ENCODE results near the gene ALCAM.

The ALCAM gene

DNA sequence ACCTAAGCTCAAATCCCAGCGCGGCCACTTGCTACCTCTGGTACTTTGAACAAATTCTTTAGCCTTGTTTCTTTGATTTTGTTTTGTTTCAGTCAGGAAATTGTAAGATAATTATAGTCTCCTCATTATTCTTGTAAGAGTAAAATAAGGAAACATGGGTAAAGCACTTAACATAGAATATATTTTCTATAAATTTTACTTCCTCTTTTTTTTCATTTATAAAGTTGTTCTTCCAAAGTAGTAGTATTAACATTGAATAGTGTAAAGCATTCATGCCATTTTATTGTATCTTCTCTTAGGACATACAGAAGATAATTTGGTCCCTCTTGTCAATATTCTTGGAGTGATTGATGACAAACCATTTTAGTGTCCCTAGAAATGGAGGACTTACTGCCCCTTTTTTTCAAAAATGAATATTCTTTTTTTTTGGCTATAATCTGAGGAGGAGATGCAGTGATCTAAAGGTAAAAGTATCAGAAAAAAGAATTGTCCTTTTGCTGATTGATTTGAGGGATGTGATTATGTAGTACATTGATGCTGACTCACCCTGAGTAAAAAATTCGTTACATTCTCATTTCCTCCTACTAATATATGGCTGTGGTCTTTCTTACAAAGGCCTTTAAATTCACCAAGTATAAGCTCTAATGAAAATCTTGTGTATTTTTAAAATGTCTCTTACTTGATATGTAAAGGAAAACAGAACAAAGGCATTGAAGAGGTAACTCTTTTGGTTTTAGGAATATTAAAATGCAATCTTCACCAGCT lies 51.0 kb downstream of the ALCAM start:
- H3K36me3 ChIP-seq (ENCODE audit: insufficient read depth, low read length): peaks cover 4% of the 10 kb centered on the region; the same call in 1 of the 2 replicates
- no peak overlapping the region for H3K9ac ChIP-seq (ENCODE audit: insufficient read length)
- TF ChIP-seq FOXP2 (optimal IDR thresholded peaks at IDR 0.05; ENCODE audit: control extremely low read depth, extremely low read length, insufficient read depth) (no peak), POLR2AphosphoS5 (IDR thresholded peaks at IDR 0.05; ENCODE audit: borderline replicate concordance, low read depth, low read length) (no peak), EZH2 (IDR thresholded peaks at IDR 0.05) (no peak)
- no peak for DNase-seq (ENCODE audit: low read depth, low spot score)
- H3K27ac ChIP-seq: no peak overlapping the region
- H3K4me3 ChIP-seq: no peak overlapping the region
- no peaks in the 10 kb centered on the region for H3K9me3 ChIP-seq (ENCODE audit: low read depth, low read length)

DNA sequence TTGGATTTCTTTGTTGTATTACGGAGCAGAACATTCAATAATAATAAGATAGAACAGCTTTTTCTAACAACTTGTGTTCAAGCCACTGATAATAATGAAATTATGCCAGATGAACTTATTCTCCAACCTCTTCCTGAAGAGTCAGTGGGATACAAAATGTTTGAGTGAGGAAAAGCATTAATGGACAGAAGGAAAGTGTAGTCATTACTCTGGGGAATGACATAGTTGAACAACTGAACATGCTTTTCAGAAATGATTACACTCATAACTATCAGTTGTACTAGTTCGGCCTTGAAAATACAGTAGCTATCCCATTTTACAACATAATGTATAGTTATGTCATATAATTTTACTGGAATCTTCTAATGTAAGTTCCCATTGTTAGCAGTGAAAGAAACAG lies 55.9 kb downstream of the ALCAM start:
- Histone ChIP-seq H3K4me3 (no peak overlapping the region), H3K27ac (peak overlapping the region; percentile 62), H3K9me3 (ENCODE audit: low read depth, low read length) (no peaks in the 10 kb centered on the region), H3K9ac (ENCODE audit: insufficient read length) (no peak overlapping the region), H3K36me3 (ENCODE audit: insufficient read depth, low read length) (peaks cover 3% of the 10 kb centered on the region; the same call in 1 of the 2 replicates)
- DNase-seq (ENCODE audit: low read depth, low spot score): no peak
- no peak for TF ChIP-seq EZH2 (IDR thresholded peaks at IDR 0.05)
- no peak for TF ChIP-seq POLR2AphosphoS5 (IDR thresholded peaks at IDR 0.05; ENCODE audit: borderline replicate concordance, low read depth, low read length)
- TF ChIP-seq FOXP2 (optimal IDR thresholded peaks at IDR 0.05; ENCODE audit: control extremely low read depth, extremely low read length, insufficient read depth): no peak

DNA sequence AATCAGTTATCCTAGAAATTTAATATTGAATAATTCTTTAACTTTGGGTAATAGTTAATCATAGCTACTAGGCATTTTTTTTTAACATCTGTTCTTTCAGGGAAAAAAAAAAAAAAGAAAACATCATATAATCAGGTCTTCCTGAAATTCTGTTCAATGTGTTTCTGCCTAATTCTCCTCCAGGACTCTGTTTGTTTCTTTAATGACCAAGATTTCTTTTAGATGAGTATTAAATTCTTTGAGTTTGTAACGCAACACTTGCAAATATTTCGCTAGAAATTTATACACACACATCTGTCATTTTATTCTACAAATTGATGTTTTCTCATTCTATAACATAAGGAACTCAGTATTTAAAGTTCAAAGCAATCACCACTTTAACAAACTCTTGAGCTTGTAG lies 56.7 kb downstream of the ALCAM start:
- DNase-seq (ENCODE audit: low read depth, low spot score): no peak
- Histone ChIP-seq H3K4me3 (no peak overlapping the region), H3K9ac (ENCODE audit: insufficient read length) (no peak overlapping the region), H3K36me3 (ENCODE audit: insufficient read depth, low read length) (no peaks in the 10 kb centered on the region), H3K27ac (peak overlapping the region; percentile 62; the same call in 1 of the 2 replicates), H3K9me3 (ENCODE audit: low read depth, low read length) (no peaks in the 10 kb centered on the region)
- TF ChIP-seq FOXP2 (optimal IDR thresholded peaks at IDR 0.05; ENCODE audit: control extremely low read depth, extremely low read length, insufficient read depth) (no peak), EZH2 (IDR thresholded peaks at IDR 0.05) (no peak), POLR2AphosphoS5 (IDR thresholded peaks at IDR 0.05; ENCODE audit: borderline replicate concordance, low read depth, low read length) (no peak)

DNA sequence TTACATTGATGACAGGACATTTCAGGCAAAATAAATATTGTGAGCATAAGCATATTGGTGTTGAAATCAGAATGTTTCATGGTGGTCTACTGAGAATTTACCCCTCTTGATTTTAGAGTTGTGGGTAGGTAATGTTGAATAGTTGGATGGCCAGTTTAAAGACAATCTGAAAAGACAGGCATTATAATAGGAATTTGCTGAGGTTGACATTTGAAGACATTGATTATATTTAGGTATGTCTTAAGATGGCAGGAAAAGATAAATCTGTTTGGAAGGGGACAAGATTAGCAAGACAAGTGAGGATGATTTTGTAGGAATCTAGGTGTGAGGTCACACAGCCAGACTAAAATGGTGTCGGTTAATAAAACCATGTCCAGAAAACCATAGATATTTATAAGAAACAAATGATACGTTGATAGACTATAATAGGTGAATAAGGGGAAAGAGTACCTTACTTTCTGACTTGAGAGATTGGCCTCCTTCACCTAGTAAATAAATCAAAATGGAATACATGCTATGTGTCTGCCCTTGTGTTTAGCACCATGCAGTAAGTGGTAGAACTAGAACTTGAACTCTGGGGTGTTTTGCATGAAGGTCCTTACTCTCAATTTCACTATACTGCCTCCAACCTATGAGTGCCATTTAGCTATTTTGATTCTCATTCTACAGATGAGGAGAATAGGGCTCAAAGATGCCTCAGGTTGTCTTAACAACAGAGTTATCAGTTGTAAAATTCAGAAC lies 57.9 kb downstream of the ALCAM start:
- Histone ChIP-seq H3K27ac (no peak overlapping the region), H3K9ac (ENCODE audit: insufficient read length) (no peak overlapping the region), H3K9me3 (ENCODE audit: low read depth, low read length) (no peaks in the 10 kb centered on the region), H3K36me3 (ENCODE audit: insufficient read depth, low read length) (no peaks in the 10 kb centered on the region), H3K4me3 (no peak overlapping the region)
- no peak for DNase-seq (ENCODE audit: low read depth, low spot score)
- TF ChIP-seq FOXP2 (optimal IDR thresholded peaks at IDR 0.05; ENCODE audit: control extremely low read depth, extremely low read length, insufficient read depth): no peak
- no peak for TF ChIP-seq POLR2AphosphoS5 (IDR thresholded peaks at IDR 0.05; ENCODE audit: borderline replicate concordance, low read depth, low read length)
- TF ChIP-seq EZH2 (IDR thresholded peaks at IDR 0.05): no peak

DNA sequence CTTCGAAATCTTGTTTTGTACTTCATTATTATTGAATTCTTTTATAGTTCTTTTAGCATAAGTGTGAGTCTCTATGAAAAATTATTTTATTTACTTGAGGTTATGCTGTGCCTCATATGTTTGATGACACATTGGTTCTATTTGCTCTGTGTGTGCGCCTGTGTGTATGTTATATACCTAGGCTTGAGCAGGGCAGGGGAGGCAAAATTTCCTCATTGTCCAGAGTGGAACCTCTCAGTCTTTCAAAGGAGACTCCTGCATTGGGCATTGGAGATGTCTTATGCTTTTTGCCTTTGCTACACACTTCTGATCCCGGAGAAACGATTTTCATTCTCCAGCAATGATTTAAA lies 58.4 kb downstream of the ALCAM start:
- no peak overlapping the region for H3K4me3 ChIP-seq
- no peak overlapping the region for H3K9ac ChIP-seq (ENCODE audit: insufficient read length)
- H3K36me3 ChIP-seq (ENCODE audit: insufficient read depth, low read length): no peaks in the 10 kb centered on the region
- no peaks in the 10 kb centered on the region for H3K9me3 ChIP-seq (ENCODE audit: low read depth, low read length)
- no peak for TF ChIP-seq FOXP2 (optimal IDR thresholded peaks at IDR 0.05; ENCODE audit: control extremely low read depth, extremely low read length, insufficient read depth)
- no peak for TF ChIP-seq EZH2 (IDR thresholded peaks at IDR 0.05)
- no peak for TF ChIP-seq POLR2AphosphoS5 (IDR thresholded peaks at IDR 0.05; ENCODE audit: borderline replicate concordance, low read depth, low read length)
- no peak for DNase-seq (ENCODE audit: low read depth, low spot score)
- no peak overlapping the region for H3K27ac ChIP-seq

DNA sequence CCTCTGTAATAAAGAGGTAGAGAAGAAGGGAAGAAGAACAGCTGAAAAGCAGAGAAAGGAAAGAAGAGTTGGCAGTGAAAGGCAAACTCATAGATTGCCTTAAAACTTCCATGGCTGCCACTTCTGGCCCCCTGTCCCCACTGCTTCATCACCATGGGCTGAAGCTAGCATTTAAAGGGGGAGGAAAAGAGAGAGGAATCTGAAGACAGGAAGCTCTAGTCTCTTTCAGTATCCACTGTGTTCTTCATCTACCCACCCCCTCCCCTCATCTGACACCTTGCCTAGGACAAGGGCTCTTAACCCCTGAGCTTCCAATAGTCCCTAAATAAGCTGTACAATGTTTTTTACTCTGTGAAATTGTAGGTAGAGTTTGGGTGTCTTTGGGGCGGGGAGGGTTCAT lies 60.6 kb downstream of the ALCAM start:
- H3K9ac ChIP-seq (ENCODE audit: insufficient read length): no peak overlapping the region
- no peaks in the 10 kb centered on the region for H3K9me3 ChIP-seq (ENCODE audit: low read depth, low read length)
- TF ChIP-seq POLR2AphosphoS5 (IDR thresholded peaks at IDR 0.05; ENCODE audit: borderline replicate concordance, low read depth, low read length) (no peak), EZH2 (IDR thresholded peaks at IDR 0.05) (no peak), FOXP2 (optimal IDR thresholded peaks at IDR 0.05; ENCODE audit: control extremely low read depth, extremely low read length, insufficient read depth) (no peak)
- H3K36me3 ChIP-seq (ENCODE audit: insufficient read depth, low read length): no peaks in the 10 kb centered on the region
- no peak overlapping the region for H3K4me3 ChIP-seq
- DNase-seq (ENCODE audit: low read depth, low spot score): no peak
- no peak overlapping the region for H3K27ac ChIP-seq

DNA sequence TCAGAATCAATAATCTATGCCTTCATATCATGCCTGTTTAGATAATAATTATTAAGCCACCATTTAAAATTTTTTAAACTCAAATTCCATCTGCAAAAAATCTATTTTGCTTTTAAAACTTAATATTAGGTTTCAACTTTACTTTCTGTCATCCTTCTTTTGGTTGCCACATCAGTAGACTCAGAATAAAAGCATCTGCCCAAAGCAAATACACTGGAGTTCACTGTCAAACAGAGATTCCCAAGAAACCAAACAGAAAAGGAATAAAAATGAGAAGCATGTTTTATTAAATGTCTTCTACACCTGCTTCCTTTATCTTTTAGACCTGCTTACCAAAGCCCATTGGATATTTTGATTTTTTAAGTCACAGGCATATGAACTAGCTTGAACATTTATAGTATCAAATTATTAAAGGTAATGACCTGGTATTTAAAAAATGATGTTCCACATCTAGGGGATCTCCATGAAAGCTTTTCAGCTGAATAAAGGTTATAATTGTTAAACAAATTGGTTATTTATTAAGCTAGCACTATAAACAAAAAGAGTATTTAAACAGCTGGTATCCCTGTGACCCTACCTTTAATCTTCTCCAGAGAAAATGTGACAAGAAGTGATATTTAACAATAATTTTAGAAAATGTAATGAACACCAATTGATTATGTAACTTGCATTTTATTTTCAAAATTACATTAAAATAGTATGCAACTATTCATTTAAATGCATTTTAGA lies 62.5 kb downstream of the ALCAM start:
- Histone ChIP-seq H3K36me3 (ENCODE audit: insufficient read depth, low read length) (no peaks in the 10 kb centered on the region), H3K9ac (ENCODE audit: insufficient read length) (no peak overlapping the region), H3K9me3 (ENCODE audit: low read depth, low read length) (no peaks in the 10 kb centered on the region), H3K27ac (no peak overlapping the region), H3K4me3 (no peak overlapping the region)
- TF ChIP-seq FOXP2 (optimal IDR thresholded peaks at IDR 0.05; ENCODE audit: control extremely low read depth, extremely low read length, insufficient read depth) (no peak), POLR2AphosphoS5 (IDR thresholded peaks at IDR 0.05; ENCODE audit: borderline replicate concordance, low read depth, low read length) (no peak), EZH2 (IDR thresholded peaks at IDR 0.05) (no peak)
- DNase-seq (ENCODE audit: low read depth, low spot score): no peak

DNA sequence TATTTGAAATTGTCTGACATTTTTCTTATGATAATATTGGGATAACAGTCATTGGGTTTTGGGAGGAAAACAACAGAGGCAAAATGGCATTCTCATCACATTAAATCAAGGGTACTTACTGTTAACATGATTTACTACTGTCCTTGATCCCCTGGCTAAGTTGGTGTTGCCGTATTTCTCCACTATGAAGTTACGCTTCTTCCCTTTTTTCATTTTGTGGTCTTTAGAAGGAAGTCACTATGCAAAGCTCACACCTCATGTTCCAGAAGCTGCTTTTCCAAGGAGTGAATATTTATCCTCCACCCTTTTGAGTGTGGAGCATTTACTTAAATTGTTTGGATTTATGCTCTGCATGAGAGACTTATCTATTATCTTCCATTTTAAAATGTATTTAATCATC lies 63.7 kb downstream of the ALCAM start:
- no peak for DNase-seq (ENCODE audit: low read depth, low spot score)
- Histone ChIP-seq H3K36me3 (ENCODE audit: insufficient read depth, low read length) (no peaks in the 10 kb centered on the region), H3K27ac (no peak overlapping the region), H3K9me3 (ENCODE audit: low read depth, low read length) (no peaks in the 10 kb centered on the region), H3K9ac (ENCODE audit: insufficient read length) (no peak overlapping the region), H3K4me3 (no peak overlapping the region)
- no peak for TF ChIP-seq FOXP2 (optimal IDR thresholded peaks at IDR 0.05; ENCODE audit: control extremely low read depth, extremely low read length, insufficient read depth)
- TF ChIP-seq EZH2 (IDR thresholded peaks at IDR 0.05): no peak
- no peak for TF ChIP-seq POLR2AphosphoS5 (IDR thresholded peaks at IDR 0.05; ENCODE audit: borderline replicate concordance, low read depth, low read length)

Data from SK-N-MC (cell line).